D341Med (cell line): ENCODE results near the gene GPRC5B.

Source experiments
- DNase-seq: peaks from one replicate; pipeline ENCODE4 v3.0.0; 2012; ENCODE audit warnings: low spot score

The GPRC5B gene

GRCh38 chr16:19810817-19811731, 73.6 kb downstream of the GPRC5B start:
- DNase-seq = no peak

- DNase-seq = no peak
These were observed 75.0 kb downstream of the GPRC5B start for GRCh38 chr16:19809693-19810092.

GRCh38 chr16:19809121-19809635, 75.5 kb downstream of the GPRC5B start:
- no peak for DNase-seq

GRCh38 chr16:19808061-19808641, 76.5 kb downstream of the GPRC5B start:
- no peak for DNase-seq
